Measurements from ENCODE around the gene RPL14.
A peak's percentile ranks its signal among the peaks of the same experiment; 100 is the strongest.
"Not testable (repeated sequence)": the region's sequence is repeated elsewhere in the genome, so short reads cannot be mapped to it uniquely, and the experiment has no call there.

The RPL14 gene

GRCh38 chr3:40456940-40457823 lies at the start of gene RPL14:
RPL14 (plus strand) TSS chr3:40457339; CDS start chr3:40457472, 133 bp downstream.
- peak; percentile 97 for DNase-seq

GRCh38 chr3:40407611-40408010 lies 49.5 kb upstream of the RPL14 start:
- no peak for DNase-seq

GRCh38 chr3:40414270-40414669 lies 42.9 kb upstream of the RPL14 start:
- no peak for DNase-seq

GRCh38 chr3:40417845-40418543 lies 39.1 kb upstream of the RPL14 start:
- peak; percentile 8 for DNase-seq

GRCh38 chr3:40422861-40423260 lies 34.3 kb upstream of the RPL14 start:
- no peak for DNase-seq

- no peak for DNase-seq
These were observed 30.0 kb upstream of the RPL14 start for GRCh38 chr3:40427045-40427669.

- no peak for DNase-seq
These were observed 24.3 kb upstream of the RPL14 start for GRCh38 chr3:40432793-40433192.

GRCh38 chr3:40437889-40438288 lies 19.2 kb upstream of the RPL14 start:
- DNase-seq = no peak

GRCh38 chr3:40445062-40445461 lies 12.1 kb upstream of the RPL14 start:
- DNase-seq = no peak

GRCh38 chr3:40445880-40446279 lies 11.3 kb upstream of the RPL14 start:
- no peak for DNase-seq

GRCh38 chr3:40450438-40450837 lies 6.7 kb upstream of the RPL14 start:
- DNase-seq = no peak

GRCh38 chr3:40451551-40451950 lies 5.6 kb upstream of the RPL14 start:
- DNase-seq = no peak

- no peak for DNase-seq
These were observed 5.1 kb upstream of the RPL14 start for GRCh38 chr3:40452057-40452456.

- no peak for DNase-seq
These were observed 4.6 kb upstream of the RPL14 start for GRCh38 chr3:40452562-40452875.

- peak; percentile 99 for DNase-seq
These were observed 4.0 kb upstream of the RPL14 start for GRCh38 chr3:40452876-40453730.

GRCh38 chr3:40453933-40454332 lies 3.2 kb upstream of the RPL14 start:
- DNase-seq = no peak

- DNase-seq = no peak
These were observed 1.8 kb upstream of the RPL14 start for GRCh38 chr3:40455328-40455727.

GRCh38 chr3:40456279-40456939 lies 730 bp upstream of the RPL14 start:
- no peak for DNase-seq

GRCh38 chr3:40458473-40458872 lies 1.3 kb downstream of the RPL14 start:
- DNase-seq = no peak

- DNase-seq = not testable (repeated sequence)
These were observed 3.3 kb downstream of the RPL14 start for GRCh38 chr3:40460481-40460880.

GRCh38 chr3:40461161-40461560 lies 4.0 kb downstream of the RPL14 start:
- DNase-seq = no peak

GRCh38 chr3:40462838-40463237 lies 5.7 kb downstream of the RPL14 start:
- DNase-seq = not testable (repeated sequence)
